ENCODE measurements around the gene SLC25A5. TPM values are rescaled to one million over a fixed set of nuclear protein-coding genes. Genes with fewer than 3 reads are reported as not detected.
"Not testable (repeated sequence)": the region's sequence is repeated elsewhere in the genome, so short reads cannot be mapped to it uniquely, and the experiment has no call there.

Gene SLC25A5
- total RNA-seq, 1 experiment from 2014 or later = 641 TPM

DNA sequence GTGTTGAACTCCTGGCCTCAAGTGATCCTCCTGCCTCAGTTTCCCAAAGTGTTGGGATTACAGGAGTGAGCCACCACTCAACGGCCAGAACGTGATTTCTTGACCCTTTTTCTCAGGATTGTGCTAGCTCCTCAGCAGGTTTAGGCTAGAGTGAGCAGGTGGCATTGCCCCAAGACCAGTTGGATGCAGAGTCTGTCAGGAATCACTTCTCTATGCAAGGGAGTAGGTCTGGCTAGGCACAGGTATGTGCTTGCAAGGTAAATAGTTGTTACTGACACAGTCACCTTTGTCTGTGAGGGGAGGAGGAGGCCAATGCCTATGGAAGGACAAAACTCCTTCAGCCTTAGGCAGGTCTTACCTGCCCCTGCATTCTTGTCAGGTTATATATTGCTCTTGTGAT lies 24.2 kb downstream of the SLC25A5 start:
- intact Hi-C loops (cut with micrococcal nuclease) = no loop called here
- Histone ChIP-seq H3K4me1 (ENCODE audit: control insufficient read depth in 1 of 2, insufficient read depth in 2 of 2, low read length in 2 of 2) (no peaks in the 10 kb centered on the region), H2AFZ (ENCODE audit: low read depth, low read length, poor library complexity, severe bottlenecking) (no peak overlapping the region), H4K20me1 (ENCODE audit: insufficient read depth) (no peaks in the 10 kb centered on the region), H3K4me3 (replicated peaks in 1 of 2; ENCODE audit: low read depth in 1 of 2, low read length in 2 of 2) (no peak overlapping the region), H3K9me3 (ENCODE audit: control insufficient read depth in 1 of 2, insufficient read depth in 1 of 2, low read depth in 1 of 2, low read length in 2 of 2) (no peaks in the 10 kb centered on the region), H3K27ac (ENCODE audit: low read depth, low read length) (no peak overlapping the region), H3K9ac (ENCODE audit: low read length) (no peak overlapping the region), H3K36me3 (ENCODE audit: control insufficient read depth in 1 of 2, insufficient read depth in 2 of 2, low read length in 2 of 2) (no peaks in the 10 kb centered on the region), H3K79me2 (ENCODE audit: insufficient read depth, low read length) (no peaks in the 10 kb centered on the region), H3K4me2 (ENCODE audit: low read length) (no peak overlapping the region), H3K27me3 (ENCODE audit: insufficient read depth, low read length) (no peaks in the 10 kb centered on the region), H3K9me2 (ENCODE audit: insufficient read depth) (no peaks in the 10 kb centered on the region)
- ChIA-PET POLR2A (no interaction called here), CTCF (interaction anchor here (1.1 kb wide), 1 partner anchor 10 kb away, joined by 4 read pairs; no protein-coding TSS in a partner anchor), RAD21 (ENCODE audit: low non-redundant PET in 1 of 2, low total read pairs in 2 of 2, uncharacterized antibody in 2 of 2, unreplicated experiment in 2 of 2) (no interaction called here)
- ATAC-seq (no peak), DNase-seq (ENCODE audit: low read depth, low spot score) (no peak)
- TF ChIP-seq JUND (IDR thresholded peaks at IDR 0.05) (no peak), CBX3 (IDR thresholded peaks at IDR 0.05; ENCODE audit: low read depth) (no peak), POLR2AphosphoS5 (IDR thresholded peaks at IDR 0.05; ENCODE audit: low read depth, low read length) (no peak), EZH2phosphoT487 (IDR thresholded peaks at IDR 0.05; ENCODE audit: borderline replicate concordance) (no peak)
- BruUV-seq (replicated peaks) = no TSS peak

DNA sequence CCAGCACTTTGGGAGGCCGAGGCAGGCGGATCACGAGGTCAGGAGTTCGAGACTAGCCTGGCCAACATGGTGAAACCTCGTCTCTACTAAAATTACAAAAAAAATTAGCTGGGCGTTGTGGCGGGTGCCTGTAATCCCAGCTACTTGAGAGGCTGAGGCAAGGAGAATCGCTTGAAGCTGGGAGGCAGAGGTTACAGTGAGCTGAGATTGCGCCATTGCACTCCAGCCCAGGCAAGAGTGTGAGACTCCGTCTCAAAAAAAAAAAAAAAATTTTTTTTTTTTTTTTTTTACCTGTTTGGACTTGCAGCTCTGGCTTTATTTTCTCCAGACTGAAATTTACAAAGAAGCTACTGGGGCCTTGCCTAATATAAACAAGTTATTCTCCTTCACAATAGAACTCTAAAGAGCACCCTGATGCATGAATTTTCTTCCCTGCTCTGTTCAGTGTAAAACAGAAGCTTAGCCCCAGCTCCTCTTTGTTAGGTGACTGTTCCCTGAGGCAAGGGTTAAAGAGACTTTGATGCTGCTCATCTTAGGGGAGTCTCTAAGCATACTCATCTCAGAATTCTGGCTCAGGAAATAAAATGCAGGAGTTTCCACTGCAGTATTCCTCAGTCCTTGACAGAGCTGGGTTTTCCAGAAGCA lies 25.7 kb downstream of the SLC25A5 start:
- ATAC-seq; H3K9me2 ChIP-seq (ENCODE audit: insufficient read depth); H3K9me3 ChIP-seq (ENCODE audit: control insufficient read depth in 1 of 2, insufficient read depth in 1 of 2, low read depth in 1 of 2, low read length in 2 of 2); H3K4me1 ChIP-seq (ENCODE audit: control insufficient read depth in 1 of 2, insufficient read depth in 2 of 2, low read length in 2 of 2); intact Hi-C loops (cut with micrococcal nuclease); H3K27ac ChIP-seq (ENCODE audit: low read depth, low read length); DNase-seq (ENCODE audit: low read depth, low spot score); H3K4me3 ChIP-seq (replicated peaks in 1 of 2; ENCODE audit: low read depth in 1 of 2, low read length in 2 of 2); BruUV-seq (replicated peaks); H4K20me1 ChIP-seq (ENCODE audit: insufficient read depth); H3K27me3 ChIP-seq (ENCODE audit: insufficient read depth, low read length); H2AFZ ChIP-seq (ENCODE audit: low read depth, low read length, poor library complexity, severe bottlenecking); H3K36me3 ChIP-seq (ENCODE audit: control insufficient read depth in 1 of 2, insufficient read depth in 2 of 2, low read length in 2 of 2); POLR2A ChIA-PET; H3K79me2 ChIP-seq (ENCODE audit: insufficient read depth, low read length); H3K4me2 ChIP-seq (ENCODE audit: low read length); H3K9ac ChIP-seq (ENCODE audit: low read length): not testable (repeated sequence)
- CTCF ChIA-PET = interaction anchor here (0.7 to 3.0 kb wide), 5 partner anchors 9 to 394 kb away, joined by 3 to 16 read pairs (median 3); no protein-coding TSS in a partner anchor
- RAD21 ChIA-PET (ENCODE audit: low non-redundant PET in 1 of 2, low total read pairs in 2 of 2, uncharacterized antibody in 2 of 2, unreplicated experiment in 2 of 2) = interaction anchor here in 1 of 2 experiments (1.1 kb wide), 1 partner anchor 10 kb away, joined by 3 read pairs; no protein-coding TSS in a partner anchor
